CD4-positive, alpha-beta memory T cell (primary cell): ENCODE results near the gene HEPN1. TPM values are rescaled to one million over a fixed set of nuclear protein-coding genes. Genes with fewer than 3 reads are reported as not detected.

ENCODE experiments used
- CTCF ChIA-PET: fragments of 350-600 bp; sonication (Branson Sonifier 250); formaldehyde crosslinking; loops from one replicate; lab custom pipeline; 2021; ENCODE audit warnings: inconsistent platforms; ENCODE audit not compliant: partially characterized antibody; lab: Charles Lee
- POLR2A ChIA-PET: fragments of 350-600 bp; sonication (Branson Sonifier 250); formaldehyde crosslinking; loops from one replicate; lab custom pipeline; 2021; ENCODE audit not compliant: partially characterized antibody; lab: Charles Lee
- DNase-seq, 5 donors: peaks; one replicate each; pipeline versions ENCODE4 v3.0.0 to v3.0.0-alpha.2; 2020 to 2022; ENCODE audit warnings: mixed read lengths in 1 of 5
- H3K27ac ChIP-seq: one replicate; pipeline ENCODE4 v1.7.0; 2013; ENCODE audit warnings: low read depth, low read length
- H3K27me3 ChIP-seq: 2 replicates; pipeline ENCODE4 v1.7.0; 2013; ENCODE audit warnings: mild to moderate bottlenecking, low read length, moderate library complexity; ENCODE audit not compliant: insufficient read depth
- H3K36me3 ChIP-seq: 2 replicates; pipeline ENCODE4 v1.7.0; 2013; ENCODE audit warnings: mild to moderate bottlenecking, low read length, moderate library complexity; ENCODE audit not compliant: insufficient read depth
- H3K4me1 ChIP-seq: 2 replicates; pipeline ENCODE4 v1.7.0; 2013; ENCODE audit warnings: mild to moderate bottlenecking, low read length, moderate library complexity; ENCODE audit not compliant: insufficient read depth
- H3K4me3 ChIP-seq, 2 donors: one replicate each; pipeline ENCODE4 v1.7.0; 2013; ENCODE audit warnings: low read length in 2 of 2, mild to moderate bottlenecking in 1 of 2
- H3K9me3 ChIP-seq, 2 donors: one replicate each; pipeline ENCODE4 v1.7.0; 2013; ENCODE audit warnings: low read length in 2 of 2, control low read depth in 1 of 2; ENCODE audit not compliant: control insufficient read depth in 1 of 2
- H3K27ac Mint-ChIP-seq, 7 donors: one replicate each; pipeline ENCODE4 v1.8.0; 2020 to 2021; ENCODE audit warnings: mixed read lengths in 7 of 7, mild to moderate bottlenecking in 6 of 7, inconsistent platforms in 3 of 7, moderate library complexity in 3 of 7
- H3K27me3 Mint-ChIP-seq, 2 donors: one replicate each; pipeline ENCODE4 v1.8.0; 2020 to 2021; ENCODE audit warnings: mixed read lengths in 2 of 2
- H3K36me3 Mint-ChIP-seq, 2 donors: one replicate each; pipeline ENCODE4 v1.8.0; 2020 to 2021; ENCODE audit warnings: mixed read lengths in 2 of 2, inconsistent platforms in 1 of 2, mild to moderate bottlenecking in 1 of 2
- H3K4me1 Mint-ChIP-seq, 4 donors: one replicate each; pipeline ENCODE4 v1.8.0; 2020 to 2021; ENCODE audit warnings: mixed read lengths in 4 of 4, mild to moderate bottlenecking in 1 of 4
- H3K4me3 Mint-ChIP-seq, 8 donors: one replicate each; pipeline ENCODE4 v1.8.0; 2020 to 2021; ENCODE audit warnings: mixed read lengths in 8 of 8, mild to moderate bottlenecking in 7 of 8, moderate library complexity in 6 of 8, inconsistent platforms in 3 of 8
- H3K9me3 Mint-ChIP-seq, 8 donors: one replicate each; pipeline ENCODE4 v1.8.0; 2020 to 2021; ENCODE audit warnings: mixed read lengths in 8 of 8, mild to moderate bottlenecking in 5 of 8, inconsistent platforms in 3 of 8, moderate library complexity in 1 of 8
- intact Hi-C: fragments of 100-400 bp; cut with micrococcal nuclease; formaldehyde crosslinking; loops from one replicate; pipeline ENCODE4 v1.15.1; 2023
- polyA plus RNA-seq, 2 donors: library from polyadenylated mRNA; unstranded; fragments of 300-500 nt; fragmentation: Illumina TruSeq; gene quantifications; one replicate each; pipeline ENCODE4 v1.2.3, GENCODE V29; 2021
- total RNA-seq, 2 experiments: library from RNA; stranded (reverse); gene quantifications; one replicate each; pipeline ENCODE4 v1.2.3, GENCODE V29; 2021

Gene HEPN1
- total and polyA plus RNA-seq, 4 experiments from 2014 or later: not detected

GRCh38 chr11:124895471-124895971, 23.5 kb upstream of the HEPN1 start:
- Mint-ChIP-seq H3K4me3 (no peak overlapping the region), H3K27ac (peak overlapping the region in 1 of 7 donors; percentile 17), H3K36me3 (no peaks in the 10 kb centered on the region), H3K9me3 (no peaks in the 10 kb centered on the region), H3K27me3 (peaks cover 2 to 3% of the 10 kb centered on the region in 2 donors), H3K4me1 (no peaks in the 10 kb centered on the region)
- Histone ChIP-seq H3K9me3 (no peaks in the 10 kb centered on the region), H3K36me3 (no peaks in the 10 kb centered on the region), H3K27ac (no peak overlapping the region), H3K4me3 (no peak overlapping the region), H3K27me3 (no peaks in the 10 kb centered on the region), H3K4me1 (no peaks in the 10 kb centered on the region)
- ChIA-PET POLR2A (no interaction called here), CTCF (no interaction called here)
- no peak for DNase-seq
- intact Hi-C loops: no loop called here

- H3K4me3 Mint-ChIP-seq: no peak overlapping the region
- Histone ChIP-seq H3K4me3 (no peak overlapping the region), H3K4me1 (no peaks in the 10 kb centered on the region), H3K27ac (no peak overlapping the region), H3K36me3 (no peaks in the 10 kb centered on the region), H3K27me3 (no peaks in the 10 kb centered on the region), H3K9me3 (no peaks in the 10 kb centered on the region)
- intact Hi-C loops: no loop called here
- ChIA-PET POLR2A (no interaction called here), CTCF (no interaction called here)
- H3K36me3 Mint-ChIP-seq: no peaks in the 10 kb centered on the region
- H3K4me1 Mint-ChIP-seq: no peaks in the 10 kb centered on the region
- DNase-seq: no peak
- peaks cover 2% of the 10 kb centered on the region in 2 donors for H3K27me3 Mint-ChIP-seq
- H3K9me3 Mint-ChIP-seq: no peaks in the 10 kb centered on the region
- H3K27ac Mint-ChIP-seq: peak overlapping the region in 1 of 7 donors; percentile 17
These were observed 22.8 kb upstream of the HEPN1 start for GRCh38 chr11:124896071-124896750.

GRCh38 chr11:124896821-124897391, 22.1 kb upstream of the HEPN1 start:
- Mint-ChIP-seq H3K9me3 (no peaks in the 10 kb centered on the region), H3K27ac (no peak overlapping the region), H3K4me1 (no peaks in the 10 kb centered on the region), H3K36me3 (no peaks in the 10 kb centered on the region), H3K27me3 (peaks cover 4 to 5% of the 10 kb centered on the region in 2 donors), H3K4me3 (no peak overlapping the region)
- no peak for DNase-seq
- ChIA-PET POLR2A (no interaction called here), CTCF (no interaction called here)
- Histone ChIP-seq H3K9me3 (no peaks in the 10 kb centered on the region), H3K4me3 (no peak overlapping the region), H3K27ac (no peak overlapping the region), H3K36me3 (no peaks in the 10 kb centered on the region), H3K4me1 (no peaks in the 10 kb centered on the region), H3K27me3 (no peaks in the 10 kb centered on the region)
- intact Hi-C loops: no loop called here

DNA sequence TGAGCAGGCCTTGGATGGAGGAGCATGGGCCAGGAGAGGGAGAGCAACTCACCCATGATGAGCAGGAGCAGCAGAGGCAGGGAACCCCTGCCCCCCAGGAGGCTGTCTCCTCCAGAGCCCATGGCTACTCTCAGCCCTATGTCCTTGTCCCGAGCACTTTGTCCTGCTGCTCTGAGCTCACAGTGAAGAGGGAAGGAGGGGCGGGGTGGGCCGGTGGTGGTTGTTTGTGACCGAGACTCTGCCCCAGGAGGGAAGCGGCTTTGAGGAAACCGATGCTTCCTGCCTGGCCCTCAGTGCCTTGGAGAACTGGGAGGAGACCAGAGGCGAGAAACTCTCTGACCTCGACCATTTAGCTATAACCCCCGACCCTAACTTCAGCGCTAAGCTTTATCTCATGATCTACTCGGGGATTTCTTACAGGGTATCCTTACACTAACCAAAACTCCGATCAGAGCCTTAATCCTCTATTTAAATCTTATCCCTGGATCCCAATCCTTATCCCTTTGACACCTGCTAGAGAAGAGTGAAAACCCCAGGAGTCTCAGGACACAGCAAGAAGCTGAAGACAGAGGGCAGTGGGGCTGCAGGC, 21.3 kb upstream of the HEPN1 start, which contains the start of gene ROBO4:
TSS of gene ROBO4 (minus strand) at position 192 of the 589 bp plus-strand sequence. CDS start at position 122, 70 bp downstream.
- intact Hi-C loops: no loop called here
- H3K4me3 ChIP-seq: no peak within 1 kb of the TSS
- Mint-ChIP-seq H3K9me3 (no peaks in the 10 kb centered on the region), H3K4me3 (peak within 1 kb of the TSS in 1 of 8 donors; percentile 36), H3K36me3 (no peaks in the 10 kb centered on the region), H3K27me3 (peaks cover 3 to 4% of the 10 kb centered on the region in 2 donors), H3K27ac (peak within 1 kb of the TSS in 1 of 7 donors; percentile 70), H3K4me1 (no peaks in the 10 kb centered on the region)
- H3K9me3 ChIP-seq: no peaks in the 10 kb centered on the region
- no peaks in the 10 kb centered on the region for H3K36me3 ChIP-seq
- H3K4me1 ChIP-seq: no peaks in the 10 kb centered on the region
- POLR2A ChIA-PET: interaction anchor here (0.8 kb wide), 1 partner anchor 56 kb away, joined by 3 read pairs; the partner anchor contains the start of gene CCDC15
- CTCF ChIA-PET: interaction anchor here (1.3 kb wide), 1 partner anchor 22 kb away, joined by 4 read pairs; no protein-coding TSS in a partner anchor
- no peaks in the 10 kb centered on the region for H3K27me3 ChIP-seq
- H3K27ac ChIP-seq: no peak within 1 kb of the TSS
- DNase-seq: no peak

- POLR2A ChIA-PET: interaction anchor here (0.8 kb wide), 1 partner anchor 56 kb away, joined by 3 read pairs; the partner anchor contains the start of gene CCDC15
- Histone ChIP-seq H3K36me3 (no peaks in the 10 kb centered on the region), H3K4me3 (no peak overlapping the region), H3K9me3 (no peaks in the 10 kb centered on the region), H3K27me3 (no peaks in the 10 kb centered on the region), H3K27ac (no peak overlapping the region), H3K4me1 (no peaks in the 10 kb centered on the region)
- intact Hi-C loops: no loop called here
- CTCF ChIA-PET: interaction anchor here (1.3 kb wide), 1 partner anchor 22 kb away, joined by 4 read pairs; no protein-coding TSS in a partner anchor
- H3K9me3 Mint-ChIP-seq: no peaks in the 10 kb centered on the region
- no peak for DNase-seq
- H3K4me1 Mint-ChIP-seq: no peaks in the 10 kb centered on the region
- H3K4me3 Mint-ChIP-seq: peak overlapping the region in 1 of 8 donors; percentile 36
- H3K36me3 Mint-ChIP-seq: no peaks in the 10 kb centered on the region
- H3K27me3 Mint-ChIP-seq: peaks cover 3 to 4% of the 10 kb centered on the region in 2 donors
- H3K27ac Mint-ChIP-seq: peak overlapping the region in 1 of 7 donors; percentile 70
These were observed 20.8 kb upstream of the HEPN1 start for GRCh38 chr11:124898263-124898680.

GRCh38 chr11:124898711-124899110, 20.3 kb upstream of the HEPN1 start:
- H3K27ac Mint-ChIP-seq: no peak overlapping the region
- intact Hi-C loops: no loop called here
- peaks cover 3 to 4% of the 10 kb centered on the region in 2 donors for H3K27me3 Mint-ChIP-seq

More at GRCh38 chr11:124898711-124899110, 20.3 kb upstream of the HEPN1 start:
- CTCF ChIA-PET: interaction anchor here (1.3 kb wide), 1 partner anchor 23 kb away, joined by 4 read pairs; no protein-coding TSS in a partner anchor
- POLR2A ChIA-PET: no interaction called here
- DNase-seq: no peak
- Histone ChIP-seq H3K36me3 (no peaks in the 10 kb centered on the region), H3K27ac (no peak overlapping the region), H3K27me3 (no peaks in the 10 kb centered on the region), H3K4me3 (no peak overlapping the region), H3K9me3 (no peaks in the 10 kb centered on the region), H3K4me1 (no peaks in the 10 kb centered on the region)
- Mint-ChIP-seq H3K36me3 (no peaks in the 10 kb centered on the region), H3K4me3 (no peak overlapping the region), H3K9me3 (no peaks in the 10 kb centered on the region), H3K4me1 (no peaks in the 10 kb centered on the region)
